LoVo (cell line): ENCODE results near the gene HS3ST4.
A peak's percentile ranks its signal among the peaks of the same experiment; 100 is the strongest.

Experiments
- DNase-seq: peaks from one replicate; pipeline ENCODE4 v3.0.0-alpha.2; 2016; ENCODE audit warnings: low spot score

The HS3ST4 gene

DNA sequence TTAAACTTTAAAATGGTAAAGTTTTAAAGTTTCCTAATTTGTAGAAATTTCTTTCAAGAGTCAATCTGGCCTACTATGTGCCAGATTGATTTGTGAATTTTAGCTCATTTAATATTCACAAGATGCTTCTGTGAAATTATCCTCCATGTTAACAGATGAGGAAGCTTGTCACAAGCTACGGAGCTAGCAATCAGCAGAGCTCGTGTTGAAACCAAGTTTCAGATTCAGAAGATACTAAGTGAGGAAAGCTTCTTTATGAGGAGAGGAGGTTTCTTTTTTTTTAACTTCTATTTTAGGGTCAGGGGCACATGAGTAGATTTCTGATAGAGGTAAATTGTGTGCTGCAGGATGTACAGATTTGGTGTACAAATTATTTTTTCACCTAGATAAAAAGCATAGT lies 135.9 kb downstream of the HS3ST4 start:
- DNase-seq: no peak

DNA sequence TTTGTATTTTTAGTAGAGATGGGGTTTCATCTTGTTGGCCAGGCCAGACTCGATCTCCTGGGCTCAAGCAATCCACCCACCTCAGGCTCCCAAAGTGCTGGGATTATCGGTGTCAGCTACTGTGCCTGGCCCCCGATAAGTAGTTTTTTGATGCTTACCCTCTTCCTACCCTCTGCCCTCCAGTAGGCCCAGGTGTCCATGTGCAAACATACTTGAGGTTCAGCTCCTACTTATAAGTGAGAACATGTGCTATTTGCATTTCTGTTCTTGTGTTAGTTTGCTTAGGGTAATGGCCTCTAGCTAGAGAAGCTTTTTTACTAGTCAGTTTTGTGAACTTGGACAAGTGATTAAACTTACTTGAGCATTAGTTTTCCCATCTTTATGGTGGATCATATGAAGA lies 136.8 kb downstream of the HS3ST4 start:
- no peak for DNase-seq

DNA sequence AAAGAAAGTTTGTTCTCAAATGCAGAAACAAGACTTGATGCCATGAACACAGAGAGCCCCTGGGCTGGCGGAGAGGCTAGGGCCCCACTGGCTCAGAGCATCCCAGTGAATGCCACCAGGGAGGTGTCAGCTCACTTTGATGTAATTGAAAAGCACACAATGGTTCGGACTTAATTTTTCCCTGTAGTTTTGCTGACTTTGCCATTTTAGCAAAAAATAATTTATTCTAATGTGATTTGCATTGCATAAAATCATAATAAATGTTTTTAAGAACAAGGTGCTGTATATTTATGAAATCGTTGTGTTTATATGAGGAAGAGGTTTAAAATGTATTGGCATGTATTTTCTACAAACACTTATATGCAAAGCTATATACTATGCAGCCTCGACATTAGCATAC lies 140.5 kb downstream of the HS3ST4 start:
- DNase-seq: no peak

DNA sequence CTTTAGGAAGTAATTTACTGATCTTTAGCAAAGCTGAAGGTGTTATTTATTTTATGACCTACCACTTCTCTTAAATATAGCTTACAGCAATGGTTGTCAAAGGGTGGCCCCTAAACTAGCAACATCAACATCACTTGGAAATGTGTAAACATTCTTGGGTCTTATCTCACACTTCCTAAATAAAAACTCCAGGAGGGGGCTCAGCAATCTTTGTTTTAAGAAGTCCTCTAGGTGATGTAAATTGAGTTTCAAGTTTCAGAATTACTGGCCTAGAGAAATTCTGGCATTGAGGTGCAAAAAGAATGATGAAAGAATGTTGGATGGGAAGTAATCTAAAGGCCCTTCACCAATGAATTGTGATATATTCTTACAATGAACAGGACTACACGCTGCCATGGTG lies 142.3 kb downstream of the HS3ST4 start:
- no peak for DNase-seq

DNA sequence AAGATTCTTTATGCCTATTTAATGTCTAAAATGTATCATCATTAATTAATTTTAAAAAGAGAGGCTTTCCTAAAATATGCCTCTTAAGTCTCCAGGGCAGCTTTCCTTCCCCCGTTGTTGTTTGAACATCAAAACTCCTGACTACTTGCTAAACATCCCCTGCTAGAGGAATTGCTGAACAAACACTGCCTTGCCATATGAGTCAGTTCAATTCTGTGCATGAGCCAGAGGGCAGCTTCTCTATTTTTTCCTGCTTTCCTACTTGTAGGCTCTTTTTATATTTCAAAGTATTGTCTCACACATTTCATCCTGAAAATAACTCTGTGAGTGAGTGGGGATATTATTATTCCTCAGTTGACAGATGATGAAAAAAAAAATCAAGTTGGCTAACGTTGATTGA lies 143.4 kb downstream of the HS3ST4 start:
- no peak for DNase-seq

DNA sequence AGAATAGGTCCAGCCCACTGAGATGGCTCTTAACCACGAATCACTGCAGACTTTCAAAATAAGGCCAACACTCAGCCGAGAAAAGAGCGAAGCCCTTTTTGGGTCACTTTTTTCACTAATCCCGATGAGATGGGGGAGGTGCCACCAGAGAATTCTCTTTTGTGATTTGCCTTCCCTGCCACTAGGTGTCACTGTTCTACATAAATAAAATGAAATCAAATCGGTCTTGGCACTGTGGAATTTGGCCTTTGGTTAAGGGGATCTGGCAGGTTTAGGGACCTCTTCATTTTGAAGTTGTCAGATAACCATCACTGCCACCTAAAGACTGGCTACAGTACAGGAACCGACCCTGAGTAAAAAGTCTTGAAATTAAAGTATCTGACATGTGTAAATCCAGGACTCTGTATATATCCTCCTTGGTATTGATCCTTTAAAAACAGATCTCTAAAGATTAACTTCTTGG lies 147.0 kb downstream of the HS3ST4 start:
- peak; percentile 61 for DNase-seq

DNA sequence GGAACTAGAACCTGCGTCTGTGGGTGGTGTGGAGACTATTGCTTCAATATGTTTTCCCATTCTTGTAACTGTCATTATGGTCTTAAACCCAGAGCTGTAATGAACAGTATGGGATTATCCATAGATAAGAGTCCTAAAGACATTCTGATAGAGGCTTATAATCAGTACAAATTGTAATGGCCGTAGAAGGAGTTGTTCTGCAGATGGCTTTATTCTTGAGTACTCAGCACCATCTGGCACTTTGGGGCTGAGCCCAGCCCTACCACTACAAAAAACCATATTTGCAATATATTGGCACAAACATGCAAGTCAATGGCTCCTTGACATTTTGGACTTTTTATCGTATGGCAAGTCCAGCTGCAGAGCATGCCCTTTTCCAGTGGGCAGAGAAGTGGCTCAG lies 150.0 kb downstream of the HS3ST4 start:
- DNase-seq: no peak

DNA sequence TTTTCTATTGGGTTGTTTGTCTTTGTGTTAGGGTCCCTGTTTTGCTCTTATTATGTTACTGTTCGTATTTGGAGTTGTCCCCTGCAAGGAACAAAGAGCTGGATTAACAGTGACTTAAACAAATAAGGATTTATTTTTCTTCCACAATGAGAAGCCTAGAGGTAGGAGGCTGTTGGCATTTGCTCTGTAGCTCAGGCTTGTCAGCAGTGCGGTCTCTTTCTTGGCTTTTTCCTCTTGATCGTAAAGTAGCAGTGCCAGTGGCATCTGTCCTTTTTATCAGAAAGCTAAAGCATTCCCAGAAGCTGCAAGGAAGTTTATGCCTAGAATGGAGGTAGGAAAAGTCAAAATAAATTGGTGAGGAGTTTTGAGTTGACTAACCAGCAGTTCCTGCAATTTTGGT lies 154.1 kb downstream of the HS3ST4 start:
- no peak for DNase-seq

DNA sequence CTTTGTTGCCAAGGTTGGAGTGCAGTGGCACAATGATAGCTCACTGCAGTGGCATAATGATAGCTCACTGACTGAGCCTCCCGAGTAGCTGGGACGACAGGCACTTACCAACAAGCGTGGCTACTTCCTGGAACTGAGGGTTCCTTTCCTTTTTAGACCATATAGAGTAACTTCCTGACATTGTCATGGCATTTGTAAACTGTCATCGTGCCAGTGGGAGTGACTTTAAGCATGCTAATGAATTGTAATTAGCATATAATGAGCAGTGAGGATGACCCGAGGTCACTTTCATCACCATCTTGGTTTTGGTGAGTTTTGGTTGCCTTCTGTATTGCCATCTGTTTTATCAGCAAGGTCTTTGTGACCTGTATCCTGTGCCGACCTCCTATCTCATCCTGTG lies 162.4 kb downstream of the HS3ST4 start:
- no peak for DNase-seq

DNA sequence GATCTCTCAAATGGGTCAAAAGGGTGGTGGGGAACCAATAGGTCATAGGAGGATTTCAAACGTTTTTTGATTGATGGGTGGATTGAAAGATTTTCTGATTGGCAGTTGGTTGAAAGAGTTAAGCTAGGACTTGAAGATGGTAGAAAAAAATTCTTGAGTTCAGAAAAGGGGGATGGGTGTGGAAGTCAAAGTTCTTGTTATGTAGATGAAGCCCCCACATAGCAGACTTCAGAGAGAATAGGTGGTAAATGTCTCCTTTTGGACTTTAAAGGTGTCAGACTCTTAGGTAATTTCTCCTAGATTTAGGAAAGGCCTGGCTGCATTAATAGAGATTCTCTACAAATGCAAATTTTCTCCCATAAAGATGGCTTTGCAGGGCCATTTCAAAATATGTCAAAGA lies 163.3 kb downstream of the HS3ST4 start:
- DNase-seq: no peak

DNA sequence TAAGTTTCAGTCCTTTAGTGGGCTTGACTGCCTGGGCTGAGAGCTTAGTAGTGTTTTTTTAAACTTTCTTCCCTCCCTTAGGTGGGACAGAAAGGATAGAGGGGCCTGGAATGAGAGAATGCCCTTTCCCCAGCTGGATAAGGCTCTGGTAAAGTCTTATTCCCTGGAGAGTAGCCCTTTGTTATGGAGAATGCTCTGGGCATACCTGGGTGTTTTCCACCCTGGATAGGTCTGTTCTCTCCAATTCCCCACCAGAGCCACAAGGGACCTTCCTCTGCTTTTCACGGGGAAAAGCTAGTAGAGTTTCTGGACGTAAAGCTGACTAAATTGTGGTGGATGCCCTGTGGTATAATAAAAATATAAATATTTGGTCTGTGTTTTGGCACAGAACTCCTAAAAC lies 164.1 kb downstream of the HS3ST4 start:
- DNase-seq: no peak

DNA sequence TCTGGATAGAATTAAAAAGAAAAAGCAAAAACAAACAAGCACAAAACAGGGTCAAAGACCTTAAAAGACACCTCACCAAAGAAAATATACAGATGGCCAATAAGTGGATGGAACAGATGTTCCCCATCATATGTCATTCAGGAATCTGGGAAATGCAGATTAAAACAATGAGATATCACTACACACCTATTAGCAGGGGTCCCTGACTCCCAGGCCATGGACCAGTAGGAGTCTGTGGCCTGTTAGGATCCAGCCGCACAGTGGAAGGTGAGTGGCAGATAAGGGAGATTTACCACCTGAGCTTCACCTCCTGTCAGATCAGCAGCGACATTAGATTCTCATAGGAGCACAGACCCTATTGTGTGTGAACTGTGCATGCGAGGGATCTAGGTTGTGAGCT lies 167.9 kb downstream of the HS3ST4 start:
- no peak for DNase-seq

DNA sequence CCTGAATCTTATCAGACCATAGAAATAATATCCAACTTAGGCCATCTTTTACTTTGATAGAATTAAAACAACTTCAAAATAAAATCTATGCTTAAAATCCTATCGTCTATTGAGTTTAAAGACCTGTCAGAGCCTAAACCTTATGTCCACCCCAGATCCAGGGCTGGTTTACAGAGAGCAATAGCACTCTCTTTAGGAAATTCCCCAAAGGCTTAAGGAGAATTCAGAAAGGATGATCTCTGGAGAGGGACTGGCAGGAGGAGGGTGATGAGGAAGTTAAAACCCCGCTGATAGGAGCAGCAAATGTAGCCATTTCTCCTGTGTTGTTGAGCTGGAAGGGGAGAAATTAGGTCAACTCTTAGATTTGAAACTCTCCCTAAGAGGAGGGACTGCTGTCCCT lies 175.3 kb downstream of the HS3ST4 start:
- DNase-seq: no peak

DNA sequence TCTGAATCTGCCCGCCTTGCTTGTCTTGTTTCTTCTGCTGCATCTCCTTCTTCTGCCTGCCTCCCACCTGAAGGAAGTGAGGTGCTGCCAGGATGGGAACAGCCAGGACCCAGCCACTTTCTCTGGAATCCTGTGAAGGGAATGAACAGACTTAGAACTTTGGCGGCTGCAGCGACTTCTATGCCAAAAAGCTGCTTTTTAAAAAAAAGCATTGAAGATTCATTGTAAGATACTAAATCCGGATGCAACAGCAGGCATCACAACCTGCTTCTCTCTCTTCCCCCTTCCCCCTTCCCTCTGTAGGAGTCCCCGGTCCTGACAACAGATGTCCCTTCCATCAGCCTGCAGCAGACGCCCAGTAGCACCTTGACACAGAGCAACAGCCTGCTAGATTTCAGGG lies 176.3 kb downstream of the HS3ST4 start:
- no peak for DNase-seq

DNA sequence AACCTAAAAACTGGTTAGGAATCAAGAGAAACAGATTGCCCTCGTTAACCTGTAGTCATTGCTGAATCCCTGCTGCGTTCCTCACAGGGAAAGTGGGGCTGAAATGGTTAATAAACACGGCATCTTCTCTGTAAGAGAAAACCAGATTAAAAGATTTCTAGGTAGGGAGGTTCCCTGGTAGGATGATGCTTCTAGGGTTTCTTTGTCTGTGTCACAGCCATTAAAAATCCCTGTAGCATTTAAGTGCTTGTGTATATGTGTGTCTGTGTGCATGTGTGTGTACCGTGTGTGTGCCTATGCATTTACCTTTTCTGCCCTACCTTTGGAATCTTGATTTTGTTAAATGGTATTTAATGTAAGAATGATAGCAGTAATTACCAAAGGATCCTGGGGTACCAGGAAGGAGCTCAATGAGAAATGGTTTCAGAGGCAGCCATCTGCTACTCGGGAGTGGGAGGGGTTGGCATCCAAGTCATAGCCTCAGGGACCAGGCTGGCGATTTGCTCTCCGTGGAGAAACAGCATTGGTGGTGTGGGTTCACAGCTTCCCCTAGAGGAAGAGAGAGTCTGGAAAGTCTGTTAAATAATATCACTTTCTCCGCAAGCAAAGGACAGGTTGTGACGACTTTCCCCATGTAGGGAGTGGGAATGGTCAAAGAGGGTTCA lies 177.1 kb downstream of the HS3ST4 start:
- DNase-seq: no peak

DNA sequence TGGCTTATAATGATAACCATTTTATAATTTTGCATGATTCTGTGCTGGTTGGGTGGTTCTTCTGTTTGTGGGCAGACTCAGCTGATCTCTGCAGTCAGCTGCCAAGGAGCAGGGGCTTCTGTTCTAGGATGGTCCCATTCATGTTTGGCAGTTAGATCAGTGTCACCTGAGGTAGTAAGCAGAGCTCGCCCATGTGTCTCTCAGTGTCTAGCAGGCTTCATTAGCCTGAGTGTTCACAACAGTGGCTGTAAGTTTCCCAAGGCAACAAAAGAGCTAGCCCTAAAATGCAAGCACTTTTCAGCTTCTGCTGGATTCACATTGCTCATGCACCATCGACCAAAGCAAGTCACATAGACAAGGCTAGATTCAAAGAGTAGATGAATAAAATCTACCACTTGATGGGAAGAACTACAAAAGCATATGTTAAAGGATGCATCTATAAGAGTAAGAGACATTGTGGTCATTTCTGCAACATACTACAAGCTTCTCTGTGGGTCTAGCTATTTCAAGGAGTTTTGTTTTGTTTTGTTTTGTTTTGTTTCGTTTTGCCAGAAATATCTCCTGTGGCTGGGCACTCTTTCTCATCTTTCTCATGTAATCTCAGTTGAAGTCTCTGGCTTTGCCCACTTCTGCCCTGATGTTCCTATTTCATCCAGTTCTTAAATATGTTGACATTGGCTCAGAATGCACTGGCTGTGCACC lies 180.8 kb downstream of the HS3ST4 start:
- no peak for DNase-seq

DNA sequence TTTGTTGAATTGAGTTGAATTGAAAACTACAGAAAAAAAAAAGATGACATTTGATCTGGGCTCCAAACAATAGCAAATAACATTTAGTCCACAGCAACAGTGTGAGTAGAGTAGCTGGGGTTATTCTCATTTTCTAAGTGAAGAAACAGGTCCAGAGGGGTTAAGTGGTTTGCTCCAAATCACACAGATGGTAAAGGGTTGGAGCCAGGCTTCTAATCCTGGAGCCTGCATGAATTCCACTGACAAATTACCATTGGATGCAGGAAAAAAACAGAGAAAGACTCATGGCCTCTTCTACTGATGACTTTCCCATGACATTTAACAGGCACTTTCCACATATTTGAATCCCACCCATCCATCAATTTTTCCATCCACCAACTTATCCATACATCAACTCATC lies 182.4 kb downstream of the HS3ST4 start:
- no peak for DNase-seq

DNA sequence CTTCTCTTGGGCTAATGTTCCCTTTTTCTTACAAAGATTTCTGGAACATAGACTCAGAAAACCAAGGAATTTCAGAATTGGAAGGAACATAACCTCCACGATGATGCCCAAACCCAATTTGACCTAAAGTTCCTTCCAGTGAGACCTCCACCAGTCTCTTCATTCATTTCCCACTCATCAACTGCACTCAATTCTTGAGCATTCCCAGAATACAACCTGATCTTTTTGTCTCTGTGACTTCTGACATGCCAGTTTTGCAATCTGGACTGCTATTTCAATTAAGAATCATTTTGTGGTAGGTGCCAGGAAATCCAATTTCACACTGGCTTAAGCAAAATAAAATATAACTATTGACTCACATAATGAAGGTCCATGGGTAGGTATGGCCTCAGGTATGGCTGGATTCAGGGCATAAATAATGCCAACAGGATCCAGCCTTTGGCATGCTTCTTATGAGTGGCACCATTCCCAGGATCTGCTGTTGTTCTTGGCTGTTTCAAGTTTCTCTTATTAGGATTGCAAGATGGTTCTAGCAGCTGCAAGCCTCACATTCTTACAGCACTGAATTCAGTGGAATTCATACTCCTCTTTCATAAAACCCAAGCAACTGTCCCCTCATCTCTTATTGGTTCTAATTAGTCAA lies 184.3 kb downstream of the HS3ST4 start:
- no peak for DNase-seq

DNA sequence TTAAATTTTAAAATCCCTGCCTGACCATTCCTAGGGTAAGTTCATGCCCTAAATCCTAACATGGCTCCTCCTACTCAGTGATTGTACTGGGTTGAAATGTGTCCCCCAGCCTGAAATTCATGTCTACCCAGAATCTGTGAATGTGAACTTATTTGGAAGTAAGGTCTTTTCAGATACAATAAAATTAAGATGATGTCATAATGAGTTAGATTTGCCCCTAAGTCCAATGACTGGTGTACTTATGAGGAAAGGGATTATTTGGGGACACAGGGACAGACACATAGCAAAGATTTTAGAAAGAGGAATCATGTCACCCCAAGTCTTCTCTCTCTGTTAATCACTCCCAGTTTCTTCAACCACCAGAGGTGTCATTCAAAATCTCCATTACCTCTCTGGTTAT lies 185.3 kb downstream of the HS3ST4 start:
- no peak for DNase-seq

DNA sequence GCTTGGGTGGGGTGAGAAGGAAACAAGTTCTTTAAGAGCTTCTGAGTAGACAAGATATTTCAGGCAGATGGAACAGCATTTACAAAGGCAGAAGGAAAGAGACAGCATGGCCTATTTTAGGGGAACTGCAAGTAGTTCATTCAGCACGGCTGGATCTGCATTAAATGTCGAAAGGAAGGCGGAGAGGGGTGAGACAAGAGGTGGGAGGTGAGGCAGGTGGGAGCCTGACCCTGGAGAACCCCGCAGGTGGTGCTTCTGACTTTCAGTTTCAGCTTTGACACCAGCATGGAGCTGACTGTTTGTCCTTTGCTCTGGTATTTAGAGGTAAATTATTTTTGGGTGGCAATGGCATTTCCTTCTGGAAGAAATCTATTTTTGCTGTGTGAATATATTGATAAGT lies 194.8 kb downstream of the HS3ST4 start:
- no peak for DNase-seq

DNA sequence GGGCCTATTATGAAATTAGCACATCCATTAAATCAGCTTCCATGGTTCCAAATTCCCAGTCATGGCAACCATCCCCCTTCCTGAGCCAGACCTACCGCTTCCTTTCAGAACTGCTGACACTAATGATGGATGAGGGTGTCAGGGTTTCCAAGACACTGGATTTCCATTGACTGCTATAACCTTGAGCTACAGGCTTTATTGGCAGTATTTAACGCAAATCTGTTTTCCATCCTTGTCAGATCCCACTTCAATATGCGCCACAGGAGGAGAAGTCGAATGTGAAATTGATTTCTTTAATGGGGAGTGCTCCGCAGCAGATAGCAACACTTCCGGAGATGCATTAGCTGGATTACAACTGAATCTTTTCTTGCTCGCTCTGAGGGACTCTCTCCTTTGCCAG lies 197.1 kb downstream of the HS3ST4 start:
- DNase-seq: no peak

DNA sequence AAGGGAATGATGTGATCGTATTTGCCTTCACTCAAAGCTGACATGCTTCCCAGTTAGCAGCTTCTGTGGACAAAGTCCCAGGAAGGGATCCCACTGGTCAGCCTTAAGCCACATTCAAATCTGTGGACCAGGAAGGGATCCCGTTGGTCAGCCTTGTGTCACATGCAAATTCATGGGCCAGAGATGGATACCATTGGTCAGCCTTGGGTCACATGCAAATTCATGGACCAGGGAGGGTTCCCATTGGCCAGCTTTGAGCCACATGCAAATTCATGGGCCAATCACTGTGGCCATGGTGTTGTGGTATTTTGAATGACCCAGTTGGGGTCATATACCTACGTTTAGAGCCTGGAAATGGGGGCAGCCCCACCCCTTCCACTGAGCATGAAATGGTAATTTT lies 201.6 kb downstream of the HS3ST4 start:
- no peak for DNase-seq

DNA sequence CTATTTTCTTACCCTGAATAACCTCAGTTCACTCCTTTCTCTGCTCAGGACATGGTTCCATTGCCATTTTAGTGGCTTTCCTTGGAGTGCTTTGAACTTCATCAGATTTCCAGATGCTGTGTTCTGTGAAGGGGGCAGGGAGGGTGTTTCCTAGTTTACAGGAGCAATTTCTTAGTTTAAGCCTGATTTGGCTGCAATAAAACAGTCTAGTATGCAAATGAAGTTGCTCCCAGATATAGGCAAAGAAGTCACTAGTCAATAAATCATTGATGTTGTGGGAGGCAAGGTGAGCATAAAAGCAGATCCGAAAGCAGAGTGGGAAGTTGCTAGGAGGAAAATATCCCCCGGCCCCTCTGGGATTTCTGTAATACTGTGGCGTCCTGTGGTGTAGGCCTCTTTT lies 202.3 kb downstream of the HS3ST4 start:
- no peak for DNase-seq

DNA sequence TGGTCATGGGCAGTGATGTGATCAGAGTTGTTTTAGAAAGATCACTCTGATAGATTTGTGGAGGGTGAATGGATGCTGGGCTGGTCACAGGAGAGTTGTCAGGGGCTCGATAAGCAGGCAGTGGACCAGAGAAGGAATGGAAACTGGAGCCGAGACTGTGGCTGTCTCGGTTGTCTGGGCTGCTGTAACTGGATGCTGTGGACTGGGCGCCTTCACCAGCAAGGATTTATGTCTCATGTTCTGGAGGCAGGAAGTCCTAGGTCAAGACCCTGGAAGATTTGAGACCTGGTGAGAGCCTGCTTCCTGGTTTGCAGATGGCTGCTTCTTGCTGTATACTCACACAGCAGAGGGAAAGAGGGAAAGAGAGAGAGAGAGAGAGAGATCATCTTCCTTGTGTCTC lies 203.6 kb downstream of the HS3ST4 start:
- DNase-seq: no peak
